Measurements from ENCODE around the gene SORT1.
"Not testable (repeated sequence)": the region's sequence is repeated elsewhere in the genome, so short reads cannot be mapped to it uniquely, and the experiment has no call there.

The SORT1 gene

GRCh38 chr1:109379422-109379821, 18.3 kb downstream of the SORT1 start:
- DNase-seq: no peak

GRCh38 chr1:109377698-109378097, 20.0 kb downstream of the SORT1 start:
- DNase-seq: no peak

GRCh38 chr1:109373696-109374095, 24.0 kb downstream of the SORT1 start:
- not testable (repeated sequence) for DNase-seq

- DNase-seq: no peak
Measured at GRCh38 chr1:109373126-109373525, 24.6 kb downstream of the SORT1 start.

- DNase-seq: no peak
Measured at GRCh38 chr1:109372281-109372680, 25.4 kb downstream of the SORT1 start.

- DNase-seq: no peak
Measured at GRCh38 chr1:109371341-109371739, 26.4 kb downstream of the SORT1 start.

- no peak for DNase-seq
Measured at GRCh38 chr1:109370712-109371340, 26.9 kb downstream of the SORT1 start.

- DNase-seq: no peak
Measured at GRCh38 chr1:109369167-109369746, 28.5 kb downstream of the SORT1 start.

- no peak for DNase-seq
Measured at GRCh38 chr1:109368464-109368863, 29.3 kb downstream of the SORT1 start.

- no peak for DNase-seq
Measured at GRCh38 chr1:109367626-109368025, 30.1 kb downstream of the SORT1 start.

GRCh38 chr1:109365642-109366204, 32.0 kb downstream of the SORT1 start:
- DNase-seq: no peak

- no peak for DNase-seq
Measured at GRCh38 chr1:109361649-109362048, 36.1 kb downstream of the SORT1 start.

GRCh38 chr1:109361069-109361468, 36.6 kb downstream of the SORT1 start:
- no peak for DNase-seq

- no peak for DNase-seq
Measured at GRCh38 chr1:109357616-109358015, 40.1 kb downstream of the SORT1 start.

- no peak for DNase-seq
Measured at GRCh38 chr1:109356915-109357314, 40.8 kb downstream of the SORT1 start.

- no peak for DNase-seq
Measured at GRCh38 chr1:109356505-109356904, 41.2 kb downstream of the SORT1 start.

- no peak for DNase-seq
Measured at GRCh38 chr1:109354929-109355328, 42.8 kb downstream of the SORT1 start.

- no peak for DNase-seq
Measured at GRCh38 chr1:109351457-109351856, 46.3 kb downstream of the SORT1 start.

GRCh38 chr1:109350655-109351054, 47.1 kb downstream of the SORT1 start:
- DNase-seq: no peak

- no peak for DNase-seq
Measured at GRCh38 chr1:109350182-109350581, 47.5 kb downstream of the SORT1 start.

GRCh38 chr1:109347511-109347910, 50.2 kb downstream of the SORT1 start:
- DNase-seq: no peak

- no peak for DNase-seq
Measured at GRCh38 chr1:109341944-109342930, 55.5 kb downstream of the SORT1 start.

- DNase-seq: no peak
Measured at GRCh38 chr1:109338608-109339007, 59.1 kb downstream of the SORT1 start.

Measured in T1000 (cell line).